ENCODE measurements around the gene RAB27B. TPM values are rescaled to one million over a fixed set of nuclear protein-coding genes. Genes with fewer than 3 reads are reported as not detected.

RAB27B gene
- total and polyA plus RNA-seq, 2 donors (not counting 1 experiment from before 2014, with no cell fraction given), result 0.01 to 0.07 TPM

DNA sequence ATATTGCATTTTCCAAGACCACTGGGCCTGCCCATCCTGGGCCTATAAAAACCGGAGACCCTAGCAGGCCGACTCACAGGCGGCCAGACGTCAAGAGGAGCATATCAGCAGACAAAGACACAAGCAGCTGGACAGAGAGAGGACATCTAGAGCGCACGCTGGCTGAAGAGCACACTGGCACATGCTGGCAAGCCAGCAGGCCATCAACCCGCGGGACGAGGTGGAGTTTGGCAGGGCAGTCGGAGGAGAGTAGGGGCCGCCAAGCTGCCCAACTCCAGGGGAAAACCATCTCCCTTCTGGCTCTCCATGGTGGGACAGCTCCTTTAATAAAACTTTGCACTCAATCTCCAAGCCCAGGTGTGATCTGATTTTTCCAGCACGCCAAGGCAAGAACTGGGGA, 36.6 kb upstream of the RAB27B start:
- no peaks in the 10 kb centered on the region for H3K36me3 ChIP-seq (replicated peaks in 1 of 2; ENCODE audit: control extremely low read depth in 1 of 2, control insufficient read depth in 1 of 2, extremely low read depth in 1 of 2, insufficient read depth in 2 of 2, low read length in 1 of 2)
- H2AFZ ChIP-seq (ENCODE audit: insufficient read depth, low read depth, low read length, poor library complexity, severe bottlenecking), result no peak overlapping the region
- ATAC-seq (ENCODE audit: low read depth) (no peak), DNase-seq (no peak)
- H3K27me3 ChIP-seq (replicated peaks in 1 of 4; ENCODE audit: control extremely low read depth in 1 of 4, control insufficient read depth in 3 of 4, insufficient read depth in 4 of 4, low read length in 3 of 4), result no peaks in the 10 kb centered on the region
- Mint-ChIP-seq H3K4me1 (peaks cover 3% of the 10 kb centered on the region), H3K27ac (no peak overlapping the region), H3K4me3 (no peak overlapping the region), H3K27me3 (no peaks in the 10 kb centered on the region), H3K9me3 (ENCODE audit: insufficient read depth) (no peaks in the 10 kb centered on the region)
- ChIA-PET CTCF (no interaction called here), POLR2A (no interaction called here)
- H3K79me2 ChIP-seq (ENCODE audit: control insufficient read depth, insufficient read depth, low read length), result no peaks in the 10 kb centered on the region
- TF ChIP-seq EZH2 (IDR thresholded peaks at IDR 0.05; ENCODE audit: borderline replicate concordance, insufficient read depth, low read depth, low read length, poor library complexity, severe bottlenecking), result no peak
- TF ChIP-seq, protein P1, sequence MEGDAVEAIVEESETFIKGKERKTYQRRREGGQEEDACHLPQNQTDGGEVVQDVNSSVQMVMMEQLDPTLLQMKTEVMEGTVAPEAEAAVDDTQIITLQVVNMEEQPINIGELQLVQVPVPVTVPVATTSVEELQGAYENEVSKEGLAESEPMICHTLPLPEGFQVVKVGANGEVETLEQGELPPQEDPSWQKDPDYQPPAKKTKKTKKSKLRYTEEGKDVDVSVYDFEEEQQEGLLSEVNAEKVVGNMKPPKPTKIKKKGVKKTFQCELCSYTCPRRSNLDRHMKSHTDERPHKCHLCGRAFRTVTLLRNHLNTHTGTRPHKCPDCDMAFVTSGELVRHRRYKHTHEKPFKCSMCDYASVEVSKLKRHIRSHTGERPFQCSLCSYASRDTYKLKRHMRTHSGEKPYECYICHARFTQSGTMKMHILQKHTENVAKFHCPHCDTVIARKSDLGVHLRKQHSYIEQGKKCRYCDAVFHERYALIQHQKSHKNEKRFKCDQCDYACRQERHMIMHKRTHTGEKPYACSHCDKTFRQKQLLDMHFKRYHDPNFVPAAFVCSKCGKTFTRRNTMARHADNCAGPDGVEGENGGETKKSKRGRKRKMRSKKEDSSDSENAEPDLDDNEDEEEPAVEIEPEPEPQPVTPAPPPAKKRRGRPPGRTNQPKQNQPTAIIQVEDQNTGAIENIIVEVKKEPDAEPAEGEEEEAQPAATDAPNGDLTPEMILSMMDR (IDR thresholded peaks at IDR 0.05), result no peak
- H4K20me1 ChIP-seq (ENCODE audit: control insufficient read depth, insufficient read depth, low read length, poor library complexity, severe bottlenecking), result no peaks in the 10 kb centered on the region
- H3K4me2 ChIP-seq (replicated peaks; ENCODE audit: low read depth, low read length, poor library complexity, severe bottlenecking), result no peak overlapping the region
- no peaks in the 10 kb centered on the region for H3K4me1 ChIP-seq (ENCODE audit: control insufficient read depth in 2 of 2, insufficient read depth in 2 of 2, low read length in 2 of 2)
- H3K4me3 ChIP-seq (ENCODE audit: control extremely low read depth in 1 of 5, extremely low read depth in 1 of 5, insufficient read depth in 1 of 5, low read depth in 2 of 5, low read length in 4 of 5), result no peak overlapping the region
- no peak overlapping the region for H3K9ac ChIP-seq (ENCODE audit: low read length)
- intact Hi-C loops (cut with micrococcal nuclease), result no loop called here
- 97% methylated on average over 11 of the region's 12 CpGs for WGBS (ENCODE audit: insufficient coverage)
- H3K27ac ChIP-seq (ENCODE audit: low read length in 2 of 2), result no peak overlapping the region
- H3K9me3 ChIP-seq (ENCODE audit: control extremely low read depth in 1 of 3, control insufficient read depth in 2 of 3, insufficient read depth in 1 of 3, low read length in 2 of 3), result no peaks in the 10 kb centered on the region

DNA sequence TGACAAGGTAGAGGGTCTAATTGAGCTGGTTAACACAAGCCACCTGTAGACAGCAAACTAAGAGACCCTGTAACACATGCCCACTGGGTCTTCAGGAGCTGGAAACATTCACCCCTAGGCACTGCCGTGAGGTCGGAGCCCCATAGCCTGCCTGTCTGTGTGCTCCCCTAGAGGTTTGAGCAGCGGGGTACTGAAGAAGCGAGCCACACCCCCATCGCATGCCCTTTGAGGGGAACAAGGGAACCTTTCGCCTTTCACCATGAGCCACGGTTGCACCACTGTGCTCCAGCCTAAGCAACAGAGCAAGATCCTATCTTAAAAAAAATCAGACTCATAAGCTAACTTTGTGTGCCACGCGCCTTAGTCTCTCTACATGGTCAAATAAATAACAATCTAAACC, 36.2 kb upstream of the RAB27B start:
- no peak overlapping the region for H3K27ac ChIP-seq (ENCODE audit: low read length in 2 of 2)
- H3K27me3 ChIP-seq (replicated peaks in 1 of 4; ENCODE audit: control extremely low read depth in 1 of 4, control insufficient read depth in 3 of 4, insufficient read depth in 4 of 4, low read length in 3 of 4), result no peaks in the 10 kb centered on the region
- no peak overlapping the region for H3K4me2 ChIP-seq (replicated peaks; ENCODE audit: low read depth, low read length, poor library complexity, severe bottlenecking)
- no peak overlapping the region for H2AFZ ChIP-seq (ENCODE audit: insufficient read depth, low read depth, low read length, poor library complexity, severe bottlenecking)
- H3K36me3 ChIP-seq (replicated peaks in 1 of 2; ENCODE audit: control extremely low read depth in 1 of 2, control insufficient read depth in 1 of 2, extremely low read depth in 1 of 2, insufficient read depth in 2 of 2, low read length in 1 of 2), result no peaks in the 10 kb centered on the region
- WGBS (ENCODE audit: insufficient coverage), result 95% methylated on average over 7 of the region's 9 CpGs
- no peaks in the 10 kb centered on the region for H3K79me2 ChIP-seq (ENCODE audit: control insufficient read depth, insufficient read depth, low read length)
- DNase-seq (no peak), ATAC-seq (ENCODE audit: low read depth) (no peak)
- intact Hi-C loops (cut with micrococcal nuclease), result no loop called here
- Mint-ChIP-seq H3K27me3 (no peaks in the 10 kb centered on the region), H3K9me3 (ENCODE audit: insufficient read depth) (no peaks in the 10 kb centered on the region), H3K4me3 (no peak overlapping the region), H3K27ac (no peak overlapping the region), H3K4me1 (peaks cover 3% of the 10 kb centered on the region)
- H3K9ac ChIP-seq (ENCODE audit: low read length), result no peak overlapping the region
- ChIA-PET CTCF (no interaction called here), POLR2A (no interaction called here)
- TF ChIP-seq EZH2 (IDR thresholded peaks at IDR 0.05; ENCODE audit: borderline replicate concordance, insufficient read depth, low read depth, low read length, poor library complexity, severe bottlenecking), result no peak
- TF ChIP-seq, protein P1 (IDR thresholded peaks at IDR 0.05), result no peak
- no peak overlapping the region for H3K4me3 ChIP-seq (ENCODE audit: control extremely low read depth in 1 of 5, extremely low read depth in 1 of 5, insufficient read depth in 1 of 5, low read depth in 2 of 5, low read length in 4 of 5)
- no peaks in the 10 kb centered on the region for H3K9me3 ChIP-seq (ENCODE audit: control extremely low read depth in 1 of 3, control insufficient read depth in 2 of 3, insufficient read depth in 1 of 3, low read length in 2 of 3)
- no peaks in the 10 kb centered on the region for H3K4me1 ChIP-seq (ENCODE audit: control insufficient read depth in 2 of 2, insufficient read depth in 2 of 2, low read length in 2 of 2)
- H4K20me1 ChIP-seq (ENCODE audit: control insufficient read depth, insufficient read depth, low read length, poor library complexity, severe bottlenecking), result no peaks in the 10 kb centered on the region
